ENCODE measurements around the gene GLMP.
"Not testable (repeated sequence)": the region's sequence is repeated elsewhere in the genome, so short reads cannot be mapped to it uniquely, and the experiment has no call there.

The GLMP gene

GRCh38 chr1:156295391-156295947 lies at the start of gene GLMP:
TSS of gene GLMP (minus strand) at chr1:156295679. CDS start at chr1:156295645, 34 bp downstream.
- peak; percentile 55 for DNase-seq

GRCh38 chr1:156344409-156344808 lies 48.9 kb upstream of the GLMP start:
- DNase-seq, result no peak

- no peak for DNase-seq
These were observed 46.9 kb upstream of the GLMP start for GRCh38 chr1:156342166-156342955.

DNA sequence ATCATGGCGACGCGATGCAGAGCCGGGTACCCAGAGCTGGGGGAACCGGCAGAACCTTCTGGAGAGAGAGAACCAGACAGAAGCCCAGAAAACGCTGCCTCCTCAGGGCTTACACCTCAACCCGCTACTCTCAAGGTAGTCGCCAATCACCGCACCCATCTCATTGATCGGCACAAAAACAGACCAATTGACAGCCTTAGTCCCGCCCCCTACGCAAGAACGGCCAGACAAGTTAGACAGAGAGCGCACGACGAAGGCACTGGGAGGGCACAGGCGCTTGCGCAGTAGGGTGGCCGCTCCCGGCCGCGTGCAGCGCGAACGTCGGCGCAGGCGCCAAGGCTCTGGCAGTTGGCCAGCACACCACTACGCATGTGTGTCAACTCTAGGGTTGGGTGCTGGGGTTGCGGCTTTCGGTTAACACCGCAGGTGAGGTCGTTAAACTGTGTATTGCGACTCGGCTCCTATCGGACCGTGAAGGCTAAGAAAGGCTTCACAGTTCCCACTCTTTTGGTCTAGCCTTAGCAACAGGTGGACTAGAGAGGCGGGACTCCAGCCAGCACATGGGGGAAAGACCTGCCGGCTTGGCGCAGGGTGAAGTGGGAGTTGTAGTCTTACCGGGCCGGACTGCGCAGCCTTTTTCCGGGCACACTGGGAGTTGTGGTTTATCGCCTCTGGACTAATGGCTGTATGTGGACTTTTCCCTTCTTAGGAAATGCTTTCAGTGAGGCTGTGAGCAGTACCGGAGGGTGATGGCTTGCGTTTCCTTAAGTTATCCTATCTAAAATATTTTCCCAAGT lies 42.9 kb upstream of the GLMP start, which contains the start of the genes CCT3 and TSACC:
Gene CCT3 (minus strand): TSS at position 113 of the 797 bp plus-strand sequence. CDS start 108 bp downstream, at position 5.
Gene TSACC (plus strand): TSS at position 347 of the 797 bp plus-strand sequence. CDS start 1,232 bp downstream, outside the sequence.
- peak; percentile 99 for DNase-seq

- DNase-seq, result peak; percentile 40
These were observed 42.4 kb upstream of the GLMP start for GRCh38 chr1:156337888-156338179.

GRCh38 chr1:156337052-156337887 lies 41.8 kb upstream of the GLMP start:
- DNase-seq, result peak; percentile 11

DNA sequence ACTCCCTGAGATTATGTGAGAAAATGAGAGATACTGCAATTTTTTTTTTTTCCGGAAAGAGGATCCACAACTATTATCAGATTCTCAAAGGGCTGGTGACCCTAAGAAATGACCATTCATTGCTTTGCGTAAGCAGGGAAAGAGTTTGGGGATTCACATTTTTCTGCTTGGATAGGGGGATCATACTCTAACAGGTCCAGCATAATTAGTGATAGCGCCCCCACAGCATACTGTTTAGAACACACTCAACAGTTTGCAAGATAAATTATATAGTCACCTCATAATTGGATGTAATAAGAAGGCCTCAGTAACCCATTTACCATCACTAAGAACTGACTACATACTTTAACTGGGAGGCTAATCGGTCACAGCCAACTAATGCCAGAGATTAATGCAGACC lies 40.8 kb upstream of the GLMP start:
- DNase-seq, result no peak

DNA sequence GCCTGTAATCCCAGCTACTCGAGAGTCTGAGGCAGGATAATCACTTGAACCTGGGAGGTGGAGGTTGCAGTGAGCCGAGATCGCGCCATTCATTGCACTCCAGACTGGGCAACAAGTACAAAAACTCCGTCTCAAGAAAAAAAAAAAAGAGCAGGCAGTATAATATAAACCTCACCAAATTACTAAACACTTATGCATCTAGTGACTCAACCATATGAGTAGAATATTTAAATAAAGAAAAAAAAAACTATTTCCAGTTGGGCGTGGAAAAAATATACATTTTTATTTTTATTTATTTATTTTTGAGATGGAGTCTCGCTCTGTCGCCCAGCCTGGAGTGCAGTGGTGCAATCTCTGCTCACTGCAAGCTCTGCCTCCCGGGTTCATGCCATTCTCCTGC lies 27.7 kb upstream of the GLMP start:
- DNase-seq, result not testable (repeated sequence)

DNA sequence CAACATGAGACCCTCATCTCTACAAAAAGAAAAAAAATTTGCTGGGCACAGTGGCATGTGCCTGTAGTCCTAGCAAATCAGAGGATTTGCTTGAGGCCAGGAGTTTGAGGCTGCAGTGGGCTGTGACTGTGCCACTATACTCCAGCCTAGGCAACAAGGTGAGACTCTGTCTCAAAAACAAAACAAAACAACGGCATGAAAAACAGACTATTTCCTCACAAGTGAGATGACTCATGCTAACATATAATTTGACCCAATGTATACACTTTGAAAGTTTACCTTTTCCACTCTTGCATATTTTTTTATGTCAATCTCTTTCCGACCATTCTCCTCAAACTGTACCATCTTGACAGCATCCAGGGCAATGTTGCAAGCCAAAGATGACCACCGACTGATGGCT lies 25.1 kb upstream of the GLMP start:
- no peak for DNase-seq

DNA sequence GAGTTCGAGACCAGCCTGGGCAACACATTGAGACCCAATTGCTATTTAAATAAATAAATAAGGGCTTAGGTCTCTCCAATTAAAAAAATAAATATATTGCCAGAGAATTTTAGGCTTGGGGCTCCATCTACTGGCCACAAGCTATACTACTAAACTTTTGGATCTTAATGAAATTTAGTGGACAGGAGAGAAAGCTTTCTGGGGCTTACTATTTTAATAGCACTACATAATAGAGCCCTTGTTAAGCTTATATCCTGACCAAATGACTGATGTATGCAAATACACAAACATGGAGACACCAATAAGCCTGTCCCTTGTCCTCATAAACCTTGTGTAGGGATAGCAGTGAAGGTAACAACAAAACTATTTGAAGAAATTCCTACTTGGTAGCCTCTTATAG lies 24.2 kb upstream of the GLMP start:
- DNase-seq, result no peak

- no peak for DNase-seq
These were observed 21.4 kb upstream of the GLMP start for GRCh38 chr1:156316909-156317308.

DNA sequence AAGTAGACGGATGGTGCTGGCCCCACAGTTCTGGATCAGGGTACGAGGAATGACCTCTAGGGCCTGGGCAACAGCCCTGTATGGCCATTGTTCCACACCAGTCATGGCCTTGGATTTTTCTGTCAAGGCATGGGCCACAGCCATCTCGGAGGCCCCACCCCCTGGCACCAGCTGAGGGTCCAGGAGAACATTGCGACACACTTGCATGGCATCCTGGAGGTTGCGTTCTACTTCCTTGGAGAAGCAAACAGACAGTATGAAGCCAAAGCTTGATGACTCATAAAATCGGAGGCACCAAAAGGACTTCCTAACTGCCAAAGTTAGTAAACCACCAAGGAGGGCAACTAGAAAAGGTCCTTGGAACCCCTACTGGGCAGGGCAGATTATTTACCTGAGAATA lies 15.5 kb upstream of the GLMP start:
- DNase-seq, result no peak

DNA sequence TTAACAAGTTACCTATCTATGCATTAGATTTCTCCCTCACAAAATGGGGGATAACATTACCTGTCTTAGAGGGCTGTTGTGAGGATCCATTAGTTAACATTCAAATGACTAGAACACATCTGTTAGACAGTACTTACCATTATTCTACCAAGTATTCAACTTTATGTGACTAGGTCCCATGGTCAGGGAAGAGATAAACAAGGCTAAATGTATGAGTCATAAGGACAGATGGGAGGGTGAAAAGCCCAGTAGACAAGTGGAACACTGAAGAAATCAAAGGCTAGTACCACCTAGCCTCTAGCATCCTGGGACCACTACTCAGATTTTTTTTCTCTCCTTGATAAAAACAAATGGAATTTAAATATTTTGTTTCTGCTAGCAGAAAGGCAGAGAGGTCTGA lies 12.6 kb upstream of the GLMP start:
- no peak for DNase-seq

DNA sequence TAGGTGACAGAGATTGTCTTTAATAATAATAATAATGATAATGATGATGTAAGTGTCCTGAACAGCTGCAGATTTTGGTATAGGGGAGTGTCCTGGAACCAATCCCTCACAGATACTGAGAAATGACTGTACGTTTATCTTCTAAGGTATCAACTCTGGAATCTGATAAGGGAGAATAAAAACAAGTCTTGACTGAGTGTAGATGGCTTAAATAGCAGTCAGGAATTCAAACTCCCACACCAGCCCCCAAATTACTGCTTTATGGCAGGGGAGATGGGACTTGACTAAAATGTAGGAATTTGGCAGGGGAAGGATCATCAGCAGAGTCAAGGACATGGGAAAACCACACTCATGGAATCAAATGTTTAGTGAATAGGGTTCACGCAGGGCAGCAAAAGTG lies 9.7 kb upstream of the GLMP start:
- no peak for DNase-seq

DNA sequence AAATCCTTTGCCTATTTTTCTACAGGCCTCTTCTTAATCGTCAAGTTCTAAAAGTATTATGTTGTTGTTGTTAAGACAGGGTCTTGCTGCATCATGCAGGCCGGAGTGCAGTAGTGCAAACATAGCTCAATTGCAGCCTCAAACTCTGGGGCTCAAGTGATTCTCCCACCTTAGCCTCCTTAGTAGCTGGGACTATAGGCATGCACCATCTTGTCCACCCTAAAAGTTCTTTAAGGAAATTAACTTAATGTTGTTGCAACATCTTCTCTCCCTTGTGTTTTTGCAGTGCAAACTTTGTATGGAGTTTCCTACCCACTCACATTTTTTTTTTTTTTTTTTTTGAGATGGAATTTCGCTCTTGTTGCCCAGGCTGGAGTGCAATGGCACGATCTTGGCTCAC lies 7.8 kb upstream of the GLMP start:
- DNase-seq, result no peak

DNA sequence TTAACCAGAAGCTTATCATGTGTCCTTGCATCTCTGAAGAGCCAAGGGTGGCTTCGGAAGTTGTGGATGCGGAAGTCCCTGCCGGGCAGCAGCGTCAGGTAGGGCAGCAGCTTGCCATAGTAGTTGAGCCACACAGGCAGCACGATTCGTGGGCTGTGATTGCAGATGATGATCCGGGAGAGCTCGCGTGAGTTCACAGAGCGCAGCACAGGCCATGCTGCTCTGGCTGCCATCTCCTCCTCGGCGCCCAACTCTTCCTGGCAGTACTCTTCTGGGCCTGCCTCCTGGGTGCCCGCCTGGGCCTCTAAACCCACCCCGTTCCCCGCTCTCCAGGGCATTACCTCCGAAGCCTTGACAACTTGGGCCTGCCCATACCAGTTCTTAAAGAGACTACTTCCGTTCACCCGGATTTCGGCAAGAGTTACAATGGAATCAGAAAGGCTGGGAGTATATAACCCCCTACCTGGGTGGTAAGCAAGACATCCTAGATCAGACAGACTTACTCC lies 3.4 kb upstream of the GLMP start, which contains the start of gene VHLL:
Gene VHLL (minus strand): TSS at position 456 of the 506 bp plus-strand sequence. CDS start 118 bp downstream, at position 338.
- DNase-seq, result no peak

DNA sequence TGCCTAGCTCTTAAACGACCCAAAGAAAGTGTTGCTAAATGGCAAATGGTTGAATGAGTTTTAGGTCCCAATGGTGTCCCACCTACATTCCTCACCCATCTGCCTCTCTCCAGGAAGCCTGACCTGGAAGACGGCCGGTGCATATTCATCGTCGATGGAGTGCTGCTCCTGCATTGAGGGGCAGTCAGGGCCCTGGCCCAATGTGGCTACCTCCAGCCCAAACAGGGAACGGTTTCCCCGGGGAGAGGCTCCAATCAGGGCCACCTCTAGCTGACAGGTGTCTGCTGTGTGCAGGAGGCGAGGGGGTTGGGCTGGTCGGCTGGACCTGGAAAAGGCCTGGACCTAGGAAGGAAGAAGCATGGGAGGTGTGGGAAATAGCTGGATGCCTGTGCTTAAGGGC lies 1.6 kb downstream of the GLMP start:
- no peak for DNase-seq

DNA sequence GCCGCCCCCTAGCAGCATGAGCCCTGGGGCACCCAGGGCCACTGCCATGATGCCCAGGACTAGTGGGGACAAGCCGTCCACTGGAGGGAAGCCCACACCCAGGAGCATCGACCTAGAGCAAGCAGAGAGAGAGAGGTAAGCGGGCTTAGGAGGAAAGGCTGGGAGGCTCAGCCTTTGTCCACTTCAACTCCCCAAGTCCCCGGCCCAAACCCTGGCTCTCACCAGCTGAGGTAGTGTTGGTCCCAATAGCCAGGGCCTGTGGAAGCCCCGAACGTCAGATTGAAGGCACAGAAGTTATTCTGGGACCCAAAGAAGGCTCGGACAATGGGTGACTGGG lies 2.4 kb downstream of the GLMP start:
- no peak for DNase-seq

DNA sequence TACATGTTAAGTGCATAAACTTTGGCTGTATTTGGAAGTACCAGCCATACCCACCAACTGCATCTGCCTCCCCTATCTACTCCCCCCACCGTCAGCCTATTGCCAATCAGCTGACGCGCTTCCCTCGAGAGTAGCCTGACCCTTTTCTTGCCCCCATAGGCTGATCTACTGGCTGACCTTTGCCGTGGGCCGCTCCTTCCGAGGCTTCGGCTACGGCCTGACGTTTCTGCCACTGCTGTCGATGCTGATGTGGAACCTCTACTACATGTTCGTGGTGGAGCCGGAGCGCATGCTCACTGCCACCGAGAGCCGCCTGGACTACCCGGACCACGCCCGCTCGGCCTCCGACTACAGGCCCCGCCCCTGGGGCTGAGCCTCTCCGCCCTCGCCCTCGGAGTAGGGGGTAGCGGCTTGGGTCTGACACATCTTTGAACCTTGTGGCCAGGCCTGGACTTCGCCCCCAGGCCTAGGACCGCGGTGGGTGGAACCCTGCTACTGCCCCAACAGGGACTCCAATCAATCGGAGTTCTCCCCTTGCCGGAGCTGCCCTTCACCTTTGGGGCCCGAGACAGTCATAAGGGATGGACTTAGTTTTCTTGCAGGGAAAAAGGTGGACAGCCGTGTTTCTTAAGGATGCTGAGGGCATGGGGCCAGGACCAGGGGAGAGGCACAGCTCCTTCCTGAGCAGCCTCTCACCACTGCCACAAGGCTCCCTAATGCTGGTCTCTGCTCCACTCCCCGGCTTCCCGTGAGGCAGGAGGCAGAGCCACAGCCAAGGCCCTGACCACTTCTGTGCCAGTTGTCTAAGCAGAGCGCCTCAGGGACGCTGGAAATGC lies 4.0 kb downstream of the GLMP start:
- no peak for DNase-seq

GRCh38 chr1:156289857-156290256 lies 5.6 kb downstream of the GLMP start:
- no peak for DNase-seq

DNA sequence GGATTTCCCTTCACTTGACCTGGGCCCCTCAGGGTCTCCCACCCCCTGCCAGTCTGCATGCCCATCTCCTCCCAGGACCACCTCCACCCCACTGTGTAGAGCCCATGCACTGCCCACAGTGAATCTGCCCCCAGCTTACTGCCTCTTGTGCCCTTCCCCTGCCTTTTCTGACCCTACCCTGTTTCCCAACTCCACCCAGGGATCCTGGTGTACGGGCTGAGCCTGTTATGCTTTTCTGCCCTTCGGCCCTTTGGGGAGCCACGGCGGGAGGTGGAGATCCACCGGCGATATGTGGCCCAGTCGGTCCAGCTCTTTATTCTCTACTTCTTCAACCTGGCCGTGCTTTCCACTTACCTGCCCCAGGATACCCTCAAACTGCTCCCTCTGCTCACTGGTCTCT lies 9.4 kb downstream of the GLMP start:
- no peak for DNase-seq

DNA sequence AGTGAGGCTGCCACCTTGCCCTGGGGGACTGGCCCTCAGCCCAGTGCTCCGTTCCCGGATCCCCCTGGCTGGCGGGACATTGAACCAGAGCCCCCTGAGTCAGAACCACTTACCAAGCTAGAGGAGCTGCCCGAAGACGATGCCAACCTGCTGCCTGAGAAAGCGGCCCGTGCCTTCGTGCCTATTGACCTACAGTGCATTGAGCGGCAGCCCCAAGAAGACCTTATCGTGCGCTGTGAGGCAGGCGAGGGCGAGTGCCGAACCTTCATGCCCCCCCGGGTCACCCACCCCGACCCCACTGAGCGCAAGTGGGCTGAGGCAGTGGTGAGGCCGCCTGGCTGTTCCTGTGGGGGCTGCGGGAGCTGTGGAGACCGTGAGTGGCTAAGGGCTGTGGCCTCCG lies 10.0 kb downstream of the GLMP start:
- no peak for DNase-seq
